ENCODE results near the gene ZNF709.
"Not testable (repeated sequence)": the region's sequence is repeated elsewhere in the genome, so short reads cannot be mapped to it uniquely, and the experiment has no call there.

The ZNF709 gene

DNA sequence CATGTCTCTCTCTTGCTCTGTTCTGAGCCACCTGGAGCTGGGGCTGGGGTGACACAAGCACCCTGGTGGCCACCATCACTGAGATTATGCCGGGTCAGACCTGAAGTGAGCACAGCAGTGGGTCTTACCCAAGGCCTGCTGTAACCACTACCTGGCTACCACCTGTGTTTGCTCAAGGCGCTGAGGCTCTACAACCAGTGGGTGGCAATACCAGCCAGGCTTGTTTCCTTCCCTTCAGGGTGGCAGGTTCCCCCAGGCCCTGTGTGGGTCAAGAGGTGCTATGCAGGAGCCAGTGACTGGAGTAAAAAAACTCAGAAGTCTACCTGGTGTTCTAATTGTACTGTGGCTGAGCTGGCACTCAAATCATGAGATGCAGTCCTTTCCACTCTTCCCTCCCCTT lies 35.8 kb downstream of the ZNF709 start:
- no peak for FAIRE-seq

DNA sequence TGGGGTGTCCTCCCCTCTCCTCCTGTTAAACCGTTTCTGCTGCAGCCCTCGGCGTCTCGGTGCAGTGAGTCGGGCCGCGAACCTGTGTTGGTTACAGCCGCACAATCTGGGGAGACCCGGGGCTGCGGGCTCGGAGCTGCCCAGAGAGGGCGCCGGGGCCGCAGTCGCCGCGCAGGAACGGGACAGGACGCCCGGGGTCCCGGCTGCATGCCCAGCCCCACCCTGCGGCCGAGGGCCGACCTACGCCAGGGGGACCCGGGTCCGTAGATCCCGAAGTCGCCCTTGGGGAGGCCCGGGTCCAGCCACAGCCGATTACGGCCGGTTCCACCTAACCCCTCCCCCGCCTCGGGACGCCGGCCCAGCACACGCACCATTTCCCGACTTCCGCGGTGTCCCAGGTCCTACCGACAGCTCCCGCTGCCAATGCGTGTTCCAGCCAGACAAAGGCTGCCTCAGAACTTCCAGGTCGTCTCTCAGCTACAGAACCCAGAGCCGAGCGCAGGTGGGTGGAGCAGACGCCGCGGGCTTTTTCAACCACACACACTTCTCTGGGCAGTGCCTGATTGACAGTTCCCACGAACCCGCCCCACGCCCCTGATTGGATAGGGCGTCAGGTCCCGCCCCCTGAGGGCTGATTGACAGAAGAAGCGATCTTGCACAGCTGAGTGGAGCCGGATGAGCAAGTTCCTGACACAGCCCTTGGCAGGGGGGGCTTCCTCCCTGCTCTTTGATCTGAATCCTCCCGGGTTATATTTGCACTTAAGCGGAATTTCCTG lies 43.9 kb downstream of the ZNF709 start, which contains the start of gene ZNF443:
ZNF443 (minus strand) TSS at position 481 of the 776 bp plus-strand sequence; CDS start at position 374, 107 bp downstream.
- FAIRE-seq = peak; percentile 95

DNA sequence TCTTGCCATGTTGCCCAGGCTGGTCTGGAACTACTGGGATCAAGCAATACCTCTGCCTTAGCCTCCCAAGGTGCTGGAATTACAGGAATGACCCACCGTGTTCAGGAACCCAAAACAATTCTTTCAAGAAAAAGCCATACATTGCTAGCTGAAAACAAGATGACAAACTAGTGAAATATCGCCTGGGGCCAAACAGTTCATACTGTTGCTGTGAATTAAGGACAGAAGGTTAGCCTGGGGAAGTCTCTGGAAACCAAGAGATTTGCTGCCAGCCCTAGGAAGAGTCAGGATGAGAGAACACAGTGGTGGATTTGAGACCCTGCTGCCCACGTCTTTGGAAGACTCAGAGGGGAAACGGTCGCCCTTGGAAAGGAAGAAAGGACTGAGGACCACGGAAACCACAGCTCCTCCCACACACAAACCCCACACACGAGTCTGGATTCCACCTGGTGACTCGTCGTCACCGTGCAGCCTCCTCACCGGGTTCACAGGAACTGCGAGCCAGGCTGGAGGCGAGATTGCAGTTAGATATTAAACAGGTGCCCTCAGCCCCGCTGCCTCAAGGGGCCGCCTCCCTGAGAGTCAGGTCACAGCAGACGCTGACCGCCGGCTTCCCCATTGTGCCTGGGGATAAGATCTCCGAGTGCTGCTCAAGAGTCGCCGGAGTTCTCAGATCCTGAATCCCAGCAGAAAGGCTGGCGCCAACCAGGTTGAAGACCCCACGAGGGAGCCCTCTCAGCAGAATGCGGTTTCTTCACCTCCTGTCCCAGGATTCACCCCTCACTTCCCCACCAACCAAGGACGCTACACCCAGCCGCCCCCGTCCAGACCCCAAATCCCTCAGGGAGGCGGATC lies 44.7 kb downstream of the ZNF709 start:
- FAIRE-seq = not testable (repeated sequence)

DNA sequence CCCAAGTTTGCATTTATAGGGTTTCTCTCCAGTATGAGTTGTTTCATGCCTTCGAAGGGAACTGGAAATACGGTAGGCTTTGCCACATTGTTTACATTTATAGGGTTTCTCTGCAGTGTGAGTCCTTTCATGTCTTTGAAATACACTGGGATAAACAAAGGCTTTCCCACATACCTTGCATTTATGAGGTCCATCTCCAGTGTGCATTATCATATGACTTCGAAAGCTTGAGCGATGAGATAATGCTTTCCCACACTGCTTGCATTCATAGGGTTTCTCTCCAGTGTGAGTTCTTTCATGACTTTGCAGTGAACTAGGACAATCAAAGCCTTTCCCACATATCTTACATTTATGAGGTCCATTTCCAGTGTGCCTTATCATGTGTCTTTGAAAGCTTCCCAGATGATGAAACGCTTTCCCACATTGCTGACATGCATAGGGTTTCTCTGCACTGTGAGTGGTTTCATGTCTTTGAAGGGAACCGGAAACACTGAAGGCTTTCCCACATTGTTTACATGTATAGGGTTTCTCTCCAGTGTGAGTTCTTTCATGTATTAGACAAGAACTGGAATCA lies 53.8 kb downstream of the ZNF709 start:
- FAIRE-seq = not testable (repeated sequence)

DNA sequence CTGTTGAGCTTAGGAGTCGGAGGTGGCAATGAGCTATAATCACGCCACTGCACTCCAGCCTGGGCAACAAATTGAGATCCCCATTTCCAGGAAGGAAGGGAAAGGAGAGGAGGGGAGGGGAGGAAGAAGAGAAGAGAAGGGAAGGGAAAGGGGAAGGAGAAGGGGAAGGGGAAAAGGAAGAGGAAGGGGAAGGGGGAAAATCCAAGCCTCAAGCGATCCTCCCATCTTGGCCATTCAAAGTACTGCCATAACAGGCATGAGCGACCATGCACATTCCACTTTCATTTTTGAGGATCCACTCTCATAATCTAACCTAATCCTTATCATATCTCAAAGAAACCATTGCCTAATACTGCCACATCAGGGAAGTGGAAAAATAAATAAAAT lies 58.7 kb downstream of the ZNF709 start:
- FAIRE-seq = no peak

DNA sequence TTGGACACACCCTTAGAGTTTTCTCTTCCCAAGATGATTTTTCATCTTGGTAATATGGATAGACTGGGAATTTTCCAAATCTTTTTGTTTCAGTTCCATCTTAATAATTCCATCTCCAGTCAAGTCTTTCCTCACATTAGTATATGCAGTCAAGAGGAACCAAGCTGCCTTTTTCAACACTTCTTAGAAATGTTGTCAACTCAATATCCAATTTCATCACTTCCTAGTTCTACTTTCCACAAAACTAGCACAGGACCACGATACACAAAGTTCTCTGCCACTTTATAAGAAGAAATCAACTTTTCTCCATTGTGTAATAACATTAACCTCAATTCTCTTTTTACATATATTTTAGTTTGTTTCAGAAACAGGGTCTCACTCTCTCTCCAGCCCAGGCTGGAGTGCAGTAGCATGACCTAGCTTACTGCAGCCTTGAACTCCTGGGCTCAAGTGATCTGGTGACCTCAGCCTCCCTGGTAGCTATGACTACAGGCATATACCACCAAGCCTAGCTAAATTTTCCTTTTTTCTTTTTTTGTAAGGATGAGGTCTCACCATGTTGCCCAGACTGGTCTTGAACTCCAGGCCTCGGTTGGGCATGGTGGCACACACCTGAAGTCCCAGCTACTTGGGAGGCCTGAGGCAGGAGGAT lies 59.3 kb downstream of the ZNF709 start:
- no peak for FAIRE-seq

DNA sequence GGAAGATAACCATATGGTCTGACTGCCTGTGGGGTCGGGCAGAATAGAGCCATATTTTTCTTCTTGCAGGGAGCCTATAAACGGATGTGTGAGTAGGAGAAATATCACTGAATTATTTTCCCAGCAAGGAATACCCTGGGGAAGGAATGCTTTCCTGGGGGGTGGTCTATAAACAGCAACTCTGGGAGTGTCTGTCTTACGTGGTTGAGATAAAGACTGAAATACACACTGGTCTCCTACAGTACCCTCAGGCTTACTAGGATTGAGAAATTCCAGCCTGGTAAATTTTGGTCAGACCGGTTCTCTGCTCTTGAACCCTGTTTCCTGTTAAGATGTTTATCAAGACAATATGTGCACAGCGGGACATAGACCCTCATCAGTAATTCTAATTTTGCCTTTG lies 67.3 kb downstream of the ZNF709 start:
- not testable (repeated sequence) for FAIRE-seq

DNA sequence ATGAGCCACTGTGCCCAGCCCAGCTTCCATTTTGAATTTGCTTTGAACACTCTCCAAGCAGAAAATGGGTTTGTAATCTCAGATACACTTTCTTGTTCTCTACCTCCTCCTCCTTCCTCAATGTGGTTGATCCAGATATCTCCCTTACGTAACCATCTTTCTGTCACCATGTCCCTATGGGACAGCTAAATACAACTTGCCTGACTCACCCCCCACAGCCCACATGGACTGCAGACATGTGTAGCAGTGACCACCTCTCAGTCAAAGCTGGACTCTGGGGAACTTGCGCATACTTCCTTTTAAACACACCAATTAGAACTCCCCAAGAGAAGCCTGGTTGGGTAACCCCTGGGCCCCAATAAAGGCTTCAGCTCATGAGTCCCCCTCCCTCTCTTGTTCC lies 72.7 kb downstream of the ZNF709 start:
- FAIRE-seq = no peak

Measured in G401.6 (cell line).